ENCODE data around the gene PPP1R3G.

The PPP1R3G gene

DNA sequence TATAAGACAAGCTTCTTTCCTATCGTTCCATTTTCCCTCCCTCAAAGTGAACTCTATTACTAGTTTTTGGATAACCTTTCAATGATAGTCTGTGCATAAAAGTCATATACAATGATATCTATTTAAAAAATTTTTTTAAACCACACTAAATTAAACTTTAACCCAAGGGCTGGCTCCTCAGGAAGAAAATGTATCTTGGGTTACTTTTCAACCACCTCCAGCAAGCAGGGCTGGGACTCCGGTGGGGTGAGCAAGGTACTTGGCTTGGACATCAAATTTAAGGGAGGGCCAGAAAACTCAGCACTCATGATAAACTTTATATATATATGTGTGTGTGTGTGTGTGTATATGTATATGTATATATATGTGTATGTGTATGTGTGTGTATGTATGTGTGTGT lies 13.9 kb upstream of the PPP1R3G start:
- DNase-seq: no peak

- no peak for DNase-seq
Observed at GRCh38 chr6:5072440-5072839, 12.7 kb upstream of the PPP1R3G start.

DNA sequence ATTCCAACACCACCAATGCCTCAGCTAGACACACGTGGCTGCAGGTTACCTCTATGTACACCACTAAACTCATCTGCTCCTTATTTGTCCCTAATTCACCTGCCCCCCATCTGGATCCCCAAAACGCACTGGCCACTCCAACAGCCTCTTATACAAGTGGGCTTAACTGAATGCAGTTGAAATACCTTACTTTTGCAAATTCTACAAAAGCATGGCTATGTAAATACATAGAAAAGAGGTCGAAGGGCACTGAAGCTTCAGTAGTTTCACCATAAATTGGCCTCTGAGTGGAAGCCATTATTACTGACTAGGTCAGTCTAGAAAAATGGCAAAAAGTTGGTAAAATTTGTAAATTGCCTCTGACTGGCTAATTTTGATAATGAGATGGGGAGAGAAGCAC lies 11.1 kb upstream of the PPP1R3G start:
- DNase-seq: no peak

- DNase-seq: no peak
Observed at GRCh38 chr6:5076931-5077330, 8.2 kb upstream of the PPP1R3G start.

GRCh38 chr6:5078121-5078669 lies 6.9 kb upstream of the PPP1R3G start:
- no peak for DNase-seq

DNA sequence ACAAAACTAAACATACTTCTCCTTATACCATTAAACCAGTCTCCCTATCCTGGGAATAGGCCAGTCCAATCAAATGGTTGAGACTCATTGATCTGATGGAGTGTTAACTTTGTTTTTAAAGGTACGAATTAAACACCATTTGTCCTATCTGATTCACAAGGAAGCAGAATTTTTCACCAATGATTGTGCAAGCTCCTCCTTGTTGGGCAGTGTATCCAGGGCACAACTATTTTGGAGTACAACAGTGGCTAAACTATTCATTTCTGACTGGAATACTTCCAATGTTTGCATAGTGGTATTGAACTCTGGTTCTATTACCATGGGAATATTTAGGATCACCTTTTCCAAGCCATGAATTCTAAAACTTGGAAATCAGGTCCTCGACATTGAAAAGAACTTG lies 5.4 kb upstream of the PPP1R3G start:
- DNase-seq: no peak

- DNase-seq: no peak
Observed at GRCh38 chr6:5080574-5080973, 4.6 kb upstream of the PPP1R3G start.

DNA sequence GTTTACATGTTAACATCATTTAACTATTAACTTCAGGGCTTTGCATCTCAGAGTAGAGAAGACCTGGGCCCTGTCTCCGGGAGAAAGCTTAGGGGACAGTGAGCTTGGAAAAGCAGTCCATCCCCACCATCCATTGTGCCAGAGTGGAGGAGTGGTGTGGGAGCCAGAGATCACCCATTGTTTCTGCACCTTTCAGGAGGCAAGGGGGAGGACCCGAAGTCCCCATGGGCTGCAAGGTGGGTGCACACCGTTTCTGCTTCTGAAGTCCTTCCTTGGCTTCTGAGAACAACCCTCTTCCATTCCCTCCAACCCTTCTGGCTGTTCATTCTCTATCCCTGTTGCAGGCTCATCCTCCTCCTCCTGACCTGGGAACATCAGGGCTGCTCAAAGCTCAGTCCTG lies 4.0 kb upstream of the PPP1R3G start:
- no peak for DNase-seq

DNA sequence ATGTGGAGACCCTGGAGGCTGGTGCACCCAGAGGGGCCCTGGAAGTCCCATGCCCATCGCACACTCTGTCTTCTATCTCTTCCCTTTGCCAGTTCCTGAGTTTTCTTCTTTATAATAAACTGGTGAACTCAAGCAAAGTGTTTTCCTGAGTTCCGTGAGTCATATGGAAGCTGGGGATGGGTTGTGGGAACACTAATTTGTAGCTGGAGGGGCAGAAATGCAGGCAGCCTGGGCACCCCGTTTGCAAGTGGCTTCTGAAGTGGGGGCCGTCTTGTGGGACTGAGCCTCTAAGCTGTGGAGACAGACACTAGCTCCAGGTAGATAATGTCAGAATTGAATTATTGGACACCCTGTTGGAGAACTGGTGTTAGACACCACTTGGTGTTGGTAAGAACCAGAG lies 3.2 kb upstream of the PPP1R3G start:
- DNase-seq: no peak

- DNase-seq: peak in 1 of 56 donors; percentile 6
Observed at GRCh38 chr6:5082487-5083306, 2.4 kb upstream of the PPP1R3G start.

- DNase-seq: no peak
Observed at GRCh38 chr6:5083307-5083583, 1.9 kb upstream of the PPP1R3G start.

- DNase-seq: no peak
Observed at GRCh38 chr6:5083813-5084359, 1.3 kb upstream of the PPP1R3G start.

DNA sequence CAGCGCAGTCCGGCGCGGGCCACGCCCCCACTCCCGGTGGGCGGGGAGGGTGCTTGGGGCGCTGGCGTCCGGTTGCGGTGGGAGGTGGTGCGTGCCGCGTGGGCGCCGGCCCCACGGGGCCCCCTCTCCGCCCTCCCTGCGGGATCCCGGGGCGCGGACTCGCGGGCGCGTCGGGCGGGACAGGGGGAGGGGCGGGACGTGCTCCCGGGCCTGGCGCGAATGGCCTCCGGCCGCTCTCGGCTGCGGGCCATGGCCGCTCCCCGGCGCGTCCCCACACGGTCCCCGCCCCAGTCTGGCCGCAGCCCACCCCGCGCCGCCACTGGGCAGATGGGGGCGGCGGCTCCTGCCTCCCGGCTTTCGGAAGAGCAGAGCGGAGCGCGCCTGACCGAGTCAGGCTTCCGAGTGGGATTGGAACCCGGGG lies 771 bp upstream of the PPP1R3G start:
- DNase-seq: peak in 13 of 56 donors; percentile 11 to 68 (median 35)

- DNase-seq: peak in 4 of 56 donors; percentile 14 to 26 (median 22)
Observed at GRCh38 chr6:5085648-5086293, 630 bp downstream of the PPP1R3G start.

- DNase-seq: peak in 1 of 56 donors; percentile 23
Observed at GRCh38 chr6:5086294-5086890, 1.3 kb downstream of the PPP1R3G start.

DNA sequence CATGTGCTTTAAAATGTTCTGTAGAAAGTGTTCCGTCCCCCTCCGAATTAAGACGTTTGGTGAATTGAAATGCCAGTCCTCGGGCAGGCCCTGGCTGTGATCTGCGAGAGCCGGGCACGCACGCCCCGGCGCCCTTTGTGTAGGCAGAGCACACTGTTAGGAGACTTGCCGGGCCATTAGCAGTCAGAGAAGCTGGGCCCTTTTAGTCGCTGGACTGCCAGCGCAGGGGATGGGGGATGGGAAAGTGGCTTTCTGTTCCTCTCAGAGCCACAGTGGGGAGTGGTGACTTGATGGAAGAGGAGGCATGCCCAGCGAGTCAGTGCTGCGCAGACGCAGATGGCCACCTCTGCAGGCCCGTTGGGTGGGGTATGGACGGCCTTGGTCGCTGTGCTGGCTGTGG lies 2.2 kb downstream of the PPP1R3G start:
- peak in 48 of 56 donors; percentile 18 to 83 (median 52) for DNase-seq

DNA sequence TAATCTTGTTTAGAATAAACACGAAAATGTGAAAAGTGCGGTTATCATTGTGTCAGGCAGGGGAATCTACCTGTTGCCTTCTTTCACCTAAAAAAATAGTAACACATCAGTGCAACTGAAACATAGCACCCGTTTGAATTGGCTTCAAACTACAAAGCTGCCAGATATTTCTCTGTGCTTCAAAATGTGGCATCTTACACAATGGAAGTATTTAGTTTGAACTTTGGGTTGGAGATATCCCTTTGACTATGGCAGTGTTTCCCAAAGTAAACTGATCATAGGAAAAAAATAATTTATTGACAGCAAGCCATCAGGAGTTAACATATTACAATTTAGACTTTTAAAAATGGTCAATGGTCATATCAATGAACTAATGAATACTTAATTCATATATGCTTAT lies 3.6 kb downstream of the PPP1R3G start:
- no peak for DNase-seq

- no peak for DNase-seq
Observed at GRCh38 chr6:5089481-5090438, 4.6 kb downstream of the PPP1R3G start.

DNA sequence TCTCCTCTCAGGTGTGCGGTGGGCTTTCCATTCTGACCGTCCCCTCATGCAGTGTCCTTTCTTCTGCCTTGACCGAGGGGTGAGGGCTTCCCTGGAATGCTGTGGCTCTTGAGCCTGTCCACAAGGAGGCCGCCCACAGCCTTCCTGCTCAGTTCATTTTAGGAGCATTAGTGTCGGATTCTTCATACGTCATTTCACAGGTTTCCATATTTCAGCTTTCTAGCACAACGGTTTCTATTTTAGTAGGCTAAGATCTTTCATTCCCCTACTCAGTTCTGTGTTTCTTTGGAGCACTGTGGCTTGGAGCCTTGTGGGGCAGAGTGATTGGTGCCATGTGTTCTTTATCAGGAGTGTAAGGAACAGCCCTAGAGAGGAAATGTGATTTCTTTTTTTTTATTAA lies 5.5 kb downstream of the PPP1R3G start:
- DNase-seq: no peak

- DNase-seq: no peak
Observed at GRCh38 chr6:5091210-5092069, 6.3 kb downstream of the PPP1R3G start.
